Measurements from ENCODE around the gene PLXNA1. TPM values are rescaled to one million over a fixed set of nuclear protein-coding genes. Genes with fewer than 3 reads are reported as not detected.
A peak's percentile ranks its signal among the peaks of the same experiment; 100 is the strongest.

Gene PLXNA1
- polyA plus RNA-seq, 1 donor from 2014 or later, result 0.13 TPM

- Mint-ChIP-seq H3K27me3 (no peaks in the 10 kb centered on the region), H3K4me1 (no peaks in the 10 kb centered on the region), H3K36me3 (peaks cover 6% of the 10 kb centered on the region), H3K9me3 (no peaks in the 10 kb centered on the region), H3K27ac (no peak overlapping the region), H3K4me3 (peak overlapping the region in 1 of 4 donors; percentile 52)
These were observed 34.9 kb downstream of the PLXNA1 start for GRCh38 chr3:127017781-127018180.

- H3K9me3 Mint-ChIP-seq, result no peaks in the 10 kb centered on the region
- H3K4me3 Mint-ChIP-seq, result no peak overlapping the region
- no peaks in the 10 kb centered on the region for H3K4me1 Mint-ChIP-seq
- H3K36me3 Mint-ChIP-seq, result peaks cover 6% of the 10 kb centered on the region
- H3K27me3 Mint-ChIP-seq, result no peaks in the 10 kb centered on the region
- no peak overlapping the region for H3K27ac Mint-ChIP-seq
These were observed 35.5 kb downstream of the PLXNA1 start for GRCh38 chr3:127018306-127018828.

DNA sequence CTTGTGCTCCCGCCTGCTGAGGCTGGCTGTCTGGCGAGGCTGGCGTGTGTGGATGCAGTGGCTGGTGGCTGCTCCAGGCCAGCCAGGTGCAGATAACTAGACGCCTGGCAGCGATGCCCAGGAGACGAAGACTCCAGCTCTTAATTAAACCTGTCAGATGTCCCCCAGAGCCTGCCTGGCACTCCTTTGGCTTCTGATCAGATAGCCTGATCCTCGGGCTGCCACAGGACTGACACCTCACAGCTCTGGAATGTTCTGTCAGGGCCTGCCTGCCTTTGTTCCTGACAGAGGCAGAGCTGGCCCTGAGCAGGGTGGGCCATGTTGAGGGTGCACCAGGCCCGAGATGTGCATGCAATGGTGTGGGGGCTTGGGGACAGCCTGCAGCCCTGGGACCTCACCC, 36.5 kb downstream of the PLXNA1 start:
- no peak overlapping the region for H3K4me3 Mint-ChIP-seq
- H3K4me1 Mint-ChIP-seq, result no peaks in the 10 kb centered on the region
- H3K9me3 Mint-ChIP-seq, result no peaks in the 10 kb centered on the region
- no peaks in the 10 kb centered on the region for H3K27me3 Mint-ChIP-seq
- H3K36me3 Mint-ChIP-seq, result peaks cover 9% of the 10 kb centered on the region
- no peak overlapping the region for H3K27ac Mint-ChIP-seq

- no peaks in the 10 kb centered on the region for H3K27me3 Mint-ChIP-seq
- H3K4me3 Mint-ChIP-seq, result no peak overlapping the region
- peaks cover 9% of the 10 kb centered on the region for H3K36me3 Mint-ChIP-seq
- no peaks in the 10 kb centered on the region for H3K4me1 Mint-ChIP-seq
- H3K9me3 Mint-ChIP-seq, result no peaks in the 10 kb centered on the region
- peak overlapping the region in 1 of 3 donors; percentile 57 for H3K27ac Mint-ChIP-seq
These were observed 37.6 kb downstream of the PLXNA1 start for GRCh38 chr3:127020543-127020942.

DNA sequence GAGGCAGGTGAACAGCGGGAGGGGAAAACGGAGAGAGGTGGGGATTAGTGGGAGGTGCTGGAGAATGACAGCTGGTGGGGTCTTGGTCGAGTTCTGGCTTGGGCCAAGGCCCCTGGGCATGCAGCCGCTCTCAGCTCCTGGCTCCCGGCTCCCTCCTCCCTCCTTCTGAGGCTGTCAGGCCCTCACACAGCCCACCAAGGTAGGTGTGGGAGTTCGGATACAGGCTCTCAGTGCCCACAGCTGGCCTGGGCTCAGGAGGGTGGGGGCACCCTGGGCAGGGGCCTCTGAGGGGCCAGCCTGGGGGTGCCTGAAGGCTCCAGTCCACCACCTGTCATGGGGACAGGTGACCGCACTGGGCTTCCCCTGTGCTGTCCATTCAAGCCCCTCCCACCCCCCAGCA, 39.9 kb downstream of the PLXNA1 start:
- Mint-ChIP-seq H3K27me3 (no peaks in the 10 kb centered on the region), H3K36me3 (peaks cover 6% of the 10 kb centered on the region), H3K4me1 (no peaks in the 10 kb centered on the region), H3K27ac (no peak overlapping the region), H3K9me3 (no peaks in the 10 kb centered on the region), H3K4me3 (no peak overlapping the region)

GRCh38 chr3:127025456-127025855, 42.5 kb downstream of the PLXNA1 start:
- Mint-ChIP-seq H3K4me1 (no peaks in the 10 kb centered on the region), H3K4me3 (no peak overlapping the region), H3K9me3 (no peaks in the 10 kb centered on the region), H3K27me3 (no peaks in the 10 kb centered on the region), H3K36me3 (peaks cover 6% of the 10 kb centered on the region), H3K27ac (peak overlapping the region in 1 of 3 donors; percentile 10)

- Mint-ChIP-seq H3K4me3 (no peak overlapping the region), H3K4me1 (no peaks in the 10 kb centered on the region), H3K27ac (no peak overlapping the region), H3K36me3 (peaks cover 6% of the 10 kb centered on the region), H3K9me3 (no peaks in the 10 kb centered on the region), H3K27me3 (no peaks in the 10 kb centered on the region)
These were observed 43.1 kb downstream of the PLXNA1 start for GRCh38 chr3:127026036-127026435.

DNA sequence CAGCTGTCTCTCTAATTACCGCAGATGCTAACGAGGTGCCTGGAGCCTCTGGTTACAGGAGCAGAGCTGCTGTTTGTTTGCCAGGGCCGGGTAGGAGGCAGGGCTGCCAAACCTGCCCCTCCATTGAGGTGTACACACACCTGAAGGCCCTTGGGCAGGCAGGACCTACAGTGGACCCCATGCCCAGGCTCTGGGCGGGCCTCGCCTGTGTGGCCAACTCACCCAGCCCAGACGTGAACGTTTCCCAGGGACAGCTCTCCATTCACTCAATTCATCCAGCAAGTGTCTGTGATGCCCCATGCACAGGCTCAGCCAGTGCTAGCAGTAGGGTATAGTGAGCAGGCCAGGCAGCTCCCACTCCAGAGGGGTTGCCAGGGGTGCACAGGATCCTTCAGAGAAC, 43.7 kb downstream of the PLXNA1 start:
- Mint-ChIP-seq H3K36me3 (peaks cover 5% of the 10 kb centered on the region), H3K27me3 (no peaks in the 10 kb centered on the region), H3K4me3 (no peak overlapping the region), H3K9me3 (no peaks in the 10 kb centered on the region), H3K27ac (no peak overlapping the region), H3K4me1 (no peaks in the 10 kb centered on the region)

- H3K36me3 Mint-ChIP-seq, result peaks cover 5% of the 10 kb centered on the region
- no peak overlapping the region for H3K27ac Mint-ChIP-seq
- no peaks in the 10 kb centered on the region for H3K9me3 Mint-ChIP-seq
- H3K4me1 Mint-ChIP-seq, result no peaks in the 10 kb centered on the region
- no peak overlapping the region for H3K4me3 Mint-ChIP-seq
- no peaks in the 10 kb centered on the region for H3K27me3 Mint-ChIP-seq
These were observed 44.3 kb downstream of the PLXNA1 start for GRCh38 chr3:127027061-127027735.

GRCh38 chr3:127027811-127028548, 45.1 kb downstream of the PLXNA1 start:
- no peaks in the 10 kb centered on the region for H3K27me3 Mint-ChIP-seq
- no peak overlapping the region for H3K27ac Mint-ChIP-seq
- no peak overlapping the region for H3K4me3 Mint-ChIP-seq
- H3K4me1 Mint-ChIP-seq, result no peaks in the 10 kb centered on the region
- peaks cover 5% of the 10 kb centered on the region for H3K36me3 Mint-ChIP-seq
- no peaks in the 10 kb centered on the region for H3K9me3 Mint-ChIP-seq

DNA sequence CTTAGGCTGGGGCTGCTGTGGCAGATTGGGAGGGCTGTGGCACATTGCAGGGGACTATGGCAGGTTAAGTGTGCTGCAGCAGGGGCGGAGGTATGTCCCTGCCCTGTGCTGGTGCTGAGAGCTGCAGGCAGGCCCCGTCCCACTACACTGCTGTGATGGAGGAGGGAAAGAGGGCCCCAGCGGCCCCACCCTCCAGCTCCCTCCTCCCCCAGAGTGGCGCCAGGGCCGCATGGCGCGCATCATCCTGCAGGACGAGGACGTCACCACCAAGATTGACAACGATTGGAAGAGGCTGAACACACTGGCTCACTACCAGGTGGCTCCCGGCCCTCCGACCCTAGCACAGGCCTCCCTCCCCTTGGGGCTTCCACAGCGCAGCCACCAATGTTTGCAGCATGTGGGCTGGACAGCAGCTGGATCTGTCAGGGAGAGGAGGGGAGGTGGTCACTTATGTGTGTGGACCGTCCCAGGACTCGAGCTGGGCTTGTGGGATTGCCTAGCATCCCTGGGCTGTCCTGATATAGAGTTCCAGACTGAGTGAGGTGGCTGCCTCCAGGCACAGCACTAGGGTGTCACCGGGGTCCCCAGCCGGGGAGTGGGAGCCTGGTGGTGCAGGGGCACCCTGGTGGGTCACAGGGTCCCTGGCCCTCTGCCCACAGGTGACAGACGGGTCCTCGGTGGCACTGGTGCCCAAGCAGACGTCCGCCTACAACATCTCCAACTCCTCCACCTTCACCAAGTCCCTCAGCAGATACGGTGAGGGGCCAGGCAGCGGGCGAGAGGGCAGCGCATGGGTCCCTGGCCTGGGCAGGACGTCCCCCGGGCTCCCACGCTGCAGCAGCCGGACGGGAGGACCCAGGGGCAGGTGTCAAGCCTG, 46.1 kb downstream of the PLXNA1 start:
- H3K4me1 Mint-ChIP-seq, result no peaks in the 10 kb centered on the region

DNA sequence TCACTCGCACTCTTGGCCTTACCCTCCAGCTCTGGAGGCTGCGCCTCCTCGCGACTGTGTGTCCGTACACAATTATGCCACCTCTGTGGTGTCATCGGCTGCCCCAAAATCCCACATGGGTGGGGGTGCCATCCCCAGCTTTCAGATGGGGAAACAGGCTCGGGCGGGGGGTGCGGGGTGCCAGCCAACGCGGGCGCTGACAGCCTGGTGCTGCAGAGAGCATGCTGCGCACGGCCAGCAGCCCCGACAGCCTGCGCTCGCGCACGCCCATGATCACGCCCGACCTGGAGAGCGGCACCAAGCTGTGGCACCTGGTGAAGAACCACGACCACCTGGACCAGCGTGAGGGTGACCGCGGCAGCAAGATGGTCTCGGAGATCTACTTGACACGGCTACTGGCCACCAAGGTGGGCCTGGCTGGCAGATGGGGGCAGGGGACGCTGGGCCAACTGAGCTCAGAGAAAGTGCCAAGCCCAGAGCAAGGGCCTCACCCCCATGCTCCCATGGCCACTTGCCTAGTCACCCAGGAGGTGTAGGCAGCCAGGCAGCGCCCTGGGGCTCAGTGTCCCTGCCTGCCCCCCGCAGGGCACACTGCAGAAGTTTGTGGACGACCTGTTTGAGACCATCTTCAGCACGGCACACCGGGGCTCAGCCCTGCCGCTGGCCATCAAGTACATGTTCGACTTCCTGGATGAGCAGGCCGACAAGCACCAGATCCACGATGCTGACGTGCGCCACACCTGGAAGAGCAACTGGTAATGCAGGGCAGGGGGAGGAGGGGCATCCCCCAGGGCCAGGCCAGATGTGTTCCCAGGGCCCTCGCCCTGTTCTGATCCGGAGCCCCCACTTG, 47.0 kb downstream of the PLXNA1 start:
- Mint-ChIP-seq H3K36me3 (peaks cover 3% of the 10 kb centered on the region), H3K4me1 (no peaks in the 10 kb centered on the region), H3K9me3 (no peaks in the 10 kb centered on the region), H3K27ac (no peak overlapping the region), H3K4me3 (no peak overlapping the region), H3K27me3 (no peaks in the 10 kb centered on the region)

More for the DNA sequence above, 46.1 kb downstream of the PLXNA1 start:
- no peak overlapping the region for H3K4me3 Mint-ChIP-seq
- H3K27ac Mint-ChIP-seq, result no peak overlapping the region
- H3K36me3 Mint-ChIP-seq, result peaks cover 3% of the 10 kb centered on the region
- no peaks in the 10 kb centered on the region for H3K9me3 Mint-ChIP-seq
- no peaks in the 10 kb centered on the region for H3K27me3 Mint-ChIP-seq

DNA sequence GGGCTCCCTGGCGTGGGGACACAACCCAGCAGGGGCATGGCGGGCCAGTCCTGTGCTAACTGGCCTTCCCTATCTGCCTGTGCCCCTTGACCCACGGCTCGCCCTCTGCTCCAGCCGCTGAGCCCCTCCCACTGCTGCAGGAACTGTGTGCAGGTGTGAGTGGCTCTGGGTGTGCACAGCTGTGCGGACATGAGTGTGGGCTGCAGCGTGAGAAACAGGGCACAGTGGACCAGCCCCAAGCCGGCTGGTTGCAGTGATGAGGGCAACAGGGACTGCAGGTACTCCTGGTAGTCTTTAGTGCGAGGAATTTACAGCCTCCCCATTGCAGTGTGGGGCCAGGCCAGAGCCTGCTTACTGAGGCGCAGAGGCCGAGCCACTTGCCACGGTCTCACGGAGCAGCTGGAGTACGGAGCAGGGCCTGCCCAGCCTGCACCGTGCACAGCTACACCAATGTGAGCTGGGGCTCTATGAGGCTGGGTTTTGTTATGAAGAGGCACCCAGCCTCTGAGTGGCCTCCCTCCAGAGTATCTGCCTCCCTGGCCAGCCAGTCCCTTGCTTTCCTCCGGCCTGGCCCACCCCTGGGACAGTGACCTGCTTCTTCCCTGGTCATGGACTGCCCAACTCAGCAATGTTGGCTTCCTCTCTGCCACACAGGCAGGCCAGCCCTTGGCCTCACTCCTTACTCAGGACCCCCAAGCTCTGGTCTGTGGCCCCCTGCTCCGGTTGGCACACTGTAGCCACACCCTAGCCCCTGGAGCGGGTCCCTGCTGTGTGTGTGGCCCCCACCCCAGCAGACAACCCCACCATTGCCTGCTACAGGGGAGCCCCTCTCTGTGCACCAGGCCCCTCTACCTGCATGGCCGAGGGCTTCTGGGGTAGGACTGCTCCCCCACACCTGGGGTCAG, 47.8 kb downstream of the PLXNA1 start:
- no peak overlapping the region for H3K4me3 Mint-ChIP-seq
- no peaks in the 10 kb centered on the region for H3K27me3 Mint-ChIP-seq
- no peaks in the 10 kb centered on the region for H3K4me1 Mint-ChIP-seq
- H3K27ac Mint-ChIP-seq, result no peak overlapping the region
- peaks cover 3% of the 10 kb centered on the region for H3K36me3 Mint-ChIP-seq
- no peaks in the 10 kb centered on the region for H3K9me3 Mint-ChIP-seq

DNA sequence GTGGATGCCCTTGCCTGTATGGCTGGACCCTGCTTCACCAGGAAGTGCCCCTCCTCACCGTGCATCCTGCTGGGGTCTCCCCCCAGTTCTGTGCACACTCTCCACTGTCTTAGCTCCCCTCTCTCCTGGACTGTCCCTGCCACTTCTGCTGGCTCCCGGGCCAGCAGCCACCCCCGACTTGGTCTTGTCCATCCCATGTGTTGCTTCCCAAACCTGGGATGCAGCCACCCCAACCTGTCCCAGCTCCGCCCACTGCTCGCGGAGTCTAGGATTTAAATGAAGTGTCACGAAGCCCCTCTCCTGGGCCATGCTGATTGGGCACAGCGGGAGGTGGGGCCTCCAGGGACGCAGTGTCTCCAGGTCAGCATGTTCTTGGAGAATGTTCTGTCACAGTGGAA, 48.5 kb downstream of the PLXNA1 start:
- Mint-ChIP-seq H3K4me3 (no peak overlapping the region), H3K36me3 (peaks cover 3% of the 10 kb centered on the region), H3K9me3 (no peaks in the 10 kb centered on the region), H3K4me1 (no peaks in the 10 kb centered on the region), H3K27me3 (no peaks in the 10 kb centered on the region), H3K27ac (no peak overlapping the region)

Data from IgD-negative memory B cell (primary cell).